Liver (tissue), 9 donors: ENCODE data around the gene TBC1D20. TPM values are rescaled to one million over a fixed set of nuclear protein-coding genes. Genes with fewer than 3 reads are reported as not detected.

Source experiments
- DNase-seq: peaks from one replicate; pipeline ENCODE4 v3.0.0-alpha.2; 2017; ENCODE audit warnings: low spot score
- H3K27ac ChIP-seq, 2 donors: one replicate each; pipeline ENCODE4 v1.7.0; 2013; ENCODE audit warnings: inconsistent platforms in 2 of 2, low read length in 2 of 2, control low read depth in 1 of 2, low read depth in 1 of 2, mild to moderate bottlenecking in 1 of 2
- H3K27me3 ChIP-seq, 4 donors: one replicate each; pipeline versions ENCODE4 v1.6.1 to v1.7.0; 2013; ENCODE audit warnings: low read length in 3 of 4, inconsistent platforms in 1 of 4, mild to moderate bottlenecking in 1 of 4, moderate library complexity in 1 of 4; ENCODE audit not compliant: control insufficient read depth in 4 of 4, insufficient read depth in 4 of 4
- H3K36me3 ChIP-seq, 4 donors: one replicate each; pipeline versions ENCODE4 v1.6.1 to v1.7.0; 2013; ENCODE audit warnings: low read length in 3 of 4, mild to moderate bottlenecking in 3 of 4, low read depth in 1 of 4, moderate library complexity in 1 of 4; ENCODE audit not compliant: control insufficient read depth in 4 of 4, insufficient read depth in 3 of 4
- H3K4me1 ChIP-seq, 4 donors: one replicate each; pipeline versions ENCODE4 v1.6.1 to v1.7.0; 2013; ENCODE audit warnings: low read length in 3 of 4, mild to moderate bottlenecking in 3 of 4, moderate library complexity in 1 of 4; ENCODE audit not compliant: control insufficient read depth in 4 of 4, insufficient read depth in 4 of 4
- H3K4me3 ChIP-seq, 3 donors: one replicate each; pipeline versions ENCODE4 v1.6.1 to v1.7.0; 2013; ENCODE audit warnings: low read length in 3 of 3, control low read depth in 1 of 3, low read depth in 1 of 3, mild to moderate bottlenecking in 1 of 3
- H3K9ac ChIP-seq, 2 donors: one replicate each; pipeline ENCODE4 v1.7.0; 2013; ENCODE audit warnings: low read length in 2 of 2, mild to moderate bottlenecking in 2 of 2, moderate library complexity in 2 of 2, control low read depth in 1 of 2, low read depth in 1 of 2
- H3K9me3 ChIP-seq, 4 donors: one replicate each; pipeline versions ENCODE4 v1.6.1 to v1.7.0; 2013; ENCODE audit warnings: low read length in 3 of 4; ENCODE audit not compliant: control insufficient read depth in 4 of 4
- EGR1 ChIP-seq, 2 donors: IDR thresholded peaks; 2 replicates each; pipeline ENCODE4 v1.6.1; 2016 to 2018; ENCODE audit warnings: antibody characterized with exemption in 2 of 2, low read depth in 2 of 2
- FOXA2 ChIP-seq: IDR thresholded peaks from 2 replicates; pipeline ENCODE4 v1.6.1; 2016; ENCODE audit warnings: antibody characterized with exemption
- GABPA ChIP-seq, 2 donors: IDR thresholded peaks in 1 of 2; conservative IDR thresholded peaks in 1 of 2; 2 replicates each; pipeline ENCODE4 v1.6.1; 2016; ENCODE audit warnings: antibody characterized with exemption in 2 of 2, mild to moderate bottlenecking in 1 of 2, moderate library complexity in 1 of 2
- HNF4A ChIP-seq, 2 donors: conservative IDR thresholded peaks; 2 replicates each; pipeline ENCODE4 v1.6.1; 2016; ENCODE audit warnings: antibody characterized with exemption in 2 of 2, mild to moderate bottlenecking in 2 of 2
- HNF4G ChIP-seq: IDR thresholded peaks from 2 replicates; pipeline ENCODE4 v1.6.1; 2016; ENCODE audit warnings: antibody characterized with exemption
- JUND ChIP-seq, 2 donors: IDR thresholded peaks; 2 replicates each; pipeline ENCODE4 v1.6.1; 2016; ENCODE audit warnings: antibody characterized with exemption in 2 of 2
- MAX ChIP-seq: IDR thresholded peaks from 2 replicates; pipeline ENCODE4 v1.6.1; 2016; ENCODE audit warnings: antibody characterized with exemption
- NR2F2 ChIP-seq: IDR thresholded peaks from 2 replicates; pipeline ENCODE4 v1.6.1; 2016; ENCODE audit warnings: antibody characterized with exemption
- RAD21 ChIP-seq, 2 donors: IDR thresholded peaks; 2 replicates each; pipeline ENCODE4 v1.6.1; 2016; ENCODE audit warnings: antibody characterized with exemption in 2 of 2, mild to moderate bottlenecking in 2 of 2
- REST ChIP-seq: IDR thresholded peaks from 2 replicates; pipeline ENCODE4 v1.6.1; 2016; ENCODE audit warnings: antibody characterized with exemption, mild to moderate bottlenecking
- RXRA ChIP-seq, 2 donors: IDR thresholded peaks; 2 replicates each; pipeline ENCODE4 v1.6.1; 2017 to 2018; ENCODE audit warnings: antibody characterized with exemption in 2 of 2, mild to moderate bottlenecking in 1 of 2
- YY1 ChIP-seq: IDR thresholded peaks from 2 replicates; pipeline ENCODE4 v1.6.1; 2016; ENCODE audit warnings: antibody characterized with exemption, mild to moderate bottlenecking
- ZBTB33 ChIP-seq: IDR thresholded peaks from 2 replicates; pipeline ENCODE4 v1.6.1; 2016; ENCODE audit warnings: antibody characterized with exemption
- WGBS: extraction: QIAGEN DNeasy Blood & Tissue Kit; methylation state at CpG from one replicate; pipeline ENCODE4 v1.1.7; 2013; 5-methylcytosine and 5-hydroxymethylcytosine counted together
- polyA plus RNA-seq, 2 donors: library from polyadenylated mRNA; stranded (reverse) in 1 of 2; unstranded in 1 of 2; fragments of 200-250 nt in 1 of 2; fragments of >200 nt in 1 of 2; fragmentation: Nextera tagmentation in 1 of 2; extraction: Ambion mirVana in 1 of 2; gene quantifications; one replicate each; pipeline versions ENCODE4 v1.2.1 to v1.2.3, GENCODE V29; 2013 to 2015
- total RNA-seq, 2 donors: library from RNA; depleted of rRNA; stranded (reverse); fragments of >200 nt; gene quantifications; one replicate each; pipeline ENCODE4 v1.2.3, GENCODE V29; 2014
- TF ChIP-seq, protein P1 (sequence below): fragments of 150-350 bp; IDR thresholded peaks from 2 replicates; pipeline ENCODE4 v1.5.1; 2017; ENCODE audit warnings: improper control_type of control experiment, low read depth, low read length; ENCODE audit not compliant: missing input control
- TF ChIP-seq, protein P2 (sequence below): IDR thresholded peaks from 2 replicates; pipeline ENCODE4 v1.6.1; 2016; ENCODE audit warnings: antibody characterized with exemption
- donor health status: healthy.
- donor health status: healthy.
- donor health status: healthy.
- donor health status: healthy.
- donor health status: healthy.

TBC1D20 gene
- total and polyA plus RNA-seq, 4 donors = 8.7 to 18.9 (median 11.9) TPM

GRCh38 chr20:444117-444516 lies 18.2 kb downstream of the TBC1D20 start:
- no peak overlapping the region for H3K27ac ChIP-seq
- no peak for TF ChIP-seq NR2F2
- TF ChIP-seq HNF4G = no peak
- no peak for TF ChIP-seq ZBTB33
- no peak for TF ChIP-seq RXRA (IDR thresholded peaks at IDR 0.05)
- TF ChIP-seq RAD21 (IDR thresholded peaks at IDR 0.05) = no peak
- TF ChIP-seq REST = no peak
- no peaks in the 10 kb centered on the region for H3K27me3 ChIP-seq
- peaks cover 0 to 7% (median 2%) of the 10 kb centered on the region in 4 donors for H3K4me1 ChIP-seq
- no peaks in the 10 kb centered on the region for H3K9me3 ChIP-seq
- H3K4me3 ChIP-seq = no peak overlapping the region
- H3K9ac ChIP-seq = no peak overlapping the region
- DNase-seq = no peak
- 88% methylated on average over 3 of the region's 3 CpGs for WGBS
- peaks cover 12 to 47% (median 30%) of the 10 kb centered on the region in 4 donors for H3K36me3 ChIP-seq

DNA sequence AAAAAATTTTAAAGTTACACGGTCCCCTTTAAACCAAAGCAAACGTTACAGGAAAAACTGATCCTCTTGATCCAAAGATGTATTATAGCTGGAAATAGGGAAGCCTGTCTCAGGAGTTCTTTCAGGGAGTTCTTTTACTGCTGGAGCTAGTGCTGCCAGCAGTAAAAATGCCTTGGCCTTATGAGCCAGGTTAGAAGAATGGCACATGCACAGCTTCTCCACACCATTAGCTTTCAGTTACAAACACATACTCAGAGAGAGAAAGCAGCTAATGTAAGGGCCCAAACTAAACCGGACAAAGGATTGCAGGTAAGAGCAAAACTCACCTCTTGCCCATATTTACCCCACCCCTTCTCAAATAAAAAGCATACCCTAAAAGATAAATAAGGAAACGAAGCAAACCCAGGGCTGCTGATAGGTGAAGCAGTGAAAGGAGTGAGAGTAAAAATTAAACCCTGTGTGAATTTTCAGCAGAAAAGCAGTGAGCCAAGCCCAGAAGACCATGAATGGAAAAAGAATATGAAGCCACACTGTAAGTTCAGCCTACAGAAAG lies 19.0 kb downstream of the TBC1D20 start:
- H3K9me3 ChIP-seq = no peaks in the 10 kb centered on the region
- DNase-seq = no peak
- 84% methylated on average over 4 of the region's 4 CpGs for WGBS
- H3K4me3 ChIP-seq = no peak overlapping the region
- peaks cover 12 to 48% (median 33%) of the 10 kb centered on the region in 4 donors for H3K36me3 ChIP-seq
- no peak for TF ChIP-seq HNF4G
- no peak for TF ChIP-seq EGR1 (IDR thresholded peaks at IDR 0.05; ENCODE audit: low read depth in 2 of 2)
- TF ChIP-seq, protein P1, sequence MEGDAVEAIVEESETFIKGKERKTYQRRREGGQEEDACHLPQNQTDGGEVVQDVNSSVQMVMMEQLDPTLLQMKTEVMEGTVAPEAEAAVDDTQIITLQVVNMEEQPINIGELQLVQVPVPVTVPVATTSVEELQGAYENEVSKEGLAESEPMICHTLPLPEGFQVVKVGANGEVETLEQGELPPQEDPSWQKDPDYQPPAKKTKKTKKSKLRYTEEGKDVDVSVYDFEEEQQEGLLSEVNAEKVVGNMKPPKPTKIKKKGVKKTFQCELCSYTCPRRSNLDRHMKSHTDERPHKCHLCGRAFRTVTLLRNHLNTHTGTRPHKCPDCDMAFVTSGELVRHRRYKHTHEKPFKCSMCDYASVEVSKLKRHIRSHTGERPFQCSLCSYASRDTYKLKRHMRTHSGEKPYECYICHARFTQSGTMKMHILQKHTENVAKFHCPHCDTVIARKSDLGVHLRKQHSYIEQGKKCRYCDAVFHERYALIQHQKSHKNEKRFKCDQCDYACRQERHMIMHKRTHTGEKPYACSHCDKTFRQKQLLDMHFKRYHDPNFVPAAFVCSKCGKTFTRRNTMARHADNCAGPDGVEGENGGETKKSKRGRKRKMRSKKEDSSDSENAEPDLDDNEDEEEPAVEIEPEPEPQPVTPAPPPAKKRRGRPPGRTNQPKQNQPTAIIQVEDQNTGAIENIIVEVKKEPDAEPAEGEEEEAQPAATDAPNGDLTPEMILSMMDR = no peak
- no peak for TF ChIP-seq FOXA2
- TF ChIP-seq YY1 = no peak
- no peak for TF ChIP-seq JUND (IDR thresholded peaks at IDR 0.05)
- TF ChIP-seq HNF4A (conservative IDR thresholded peaks at IDR 0.05) = no peak
- no peak for TF ChIP-seq MAX
- TF ChIP-seq, protein P2, sequence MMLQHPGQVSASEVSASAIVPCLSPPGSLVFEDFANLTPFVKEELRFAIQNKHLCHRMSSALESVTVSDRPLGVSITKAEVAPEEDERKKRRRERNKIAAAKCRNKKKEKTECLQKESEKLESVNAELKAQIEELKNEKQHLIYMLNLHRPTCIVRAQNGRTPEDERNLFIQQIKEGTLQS = no peak
- TF ChIP-seq NR2F2 = no peak
- no peak for TF ChIP-seq GABPA (IDR thresholded peaks at IDR 0.05 in 1 of 2, conservative IDR thresholded peaks at IDR 0.05 in 1 of 2)
- no peaks in the 10 kb centered on the region for H3K27me3 ChIP-seq
- no peak overlapping the region for H3K9ac ChIP-seq
- H3K4me1 ChIP-seq = peaks cover 0 to 7% (median 2%) of the 10 kb centered on the region in 4 donors
- H3K27ac ChIP-seq = no peak overlapping the region
